ENCODE data around the gene NR4A2.
"Not testable (repeated sequence)": the region's sequence is repeated elsewhere in the genome, so short reads cannot be mapped to it uniquely, and the experiment has no call there.

Gene NR4A2

GRCh38 chr2:156320486-156321098 is 11.9 kb downstream of the NR4A2 start:
- DNase-seq = no peak

- DNase-seq = no peak
These were observed 12.6 kb downstream of the NR4A2 start for GRCh38 chr2:156319811-156320485.

GRCh38 chr2:156317631-156318030 is 14.9 kb downstream of the NR4A2 start:
- DNase-seq = no peak

DNA sequence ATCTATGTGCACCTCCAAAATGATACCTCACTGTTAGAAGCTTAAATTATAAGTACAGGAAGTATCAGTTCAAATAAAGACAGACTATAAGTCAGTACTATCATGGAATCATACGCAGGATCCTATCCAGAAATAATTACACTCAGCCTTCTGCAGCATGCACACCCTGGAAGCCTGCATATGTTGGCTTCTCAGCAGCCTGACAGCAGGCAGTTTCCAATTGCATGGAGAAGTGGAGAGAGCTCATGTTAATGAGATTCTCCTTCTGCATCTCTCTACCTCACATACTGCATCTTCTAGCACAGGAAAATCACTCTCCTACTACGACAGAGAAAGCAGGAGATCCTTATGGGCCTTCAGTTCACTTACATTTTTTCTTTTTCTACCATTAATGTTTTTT is 20.5 kb downstream of the NR4A2 start:
- DNase-seq = no peak

GRCh38 chr2:156310773-156311172 is 21.7 kb downstream of the NR4A2 start:
- no peak for DNase-seq

GRCh38 chr2:156309917-156310316 is 22.6 kb downstream of the NR4A2 start:
- DNase-seq = no peak

DNA sequence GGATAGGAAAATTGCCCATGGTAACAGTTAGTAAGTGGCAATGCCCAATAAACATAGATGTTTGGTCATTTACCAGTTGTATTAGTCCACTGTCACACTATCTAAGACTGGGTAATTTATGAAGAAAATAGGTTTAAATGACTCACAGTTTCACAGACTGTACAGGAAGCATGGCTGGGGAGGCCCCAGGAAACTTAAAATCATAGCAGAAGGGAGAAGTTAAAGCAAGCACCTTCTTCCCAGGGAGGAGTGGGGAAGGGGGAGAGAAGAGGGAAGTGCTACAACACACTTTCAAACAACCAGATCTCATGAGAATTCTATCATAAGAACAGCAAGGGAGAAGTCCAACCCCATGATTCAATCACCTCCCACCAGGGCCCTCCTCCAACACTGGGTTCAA is 23.4 kb downstream of the NR4A2 start:
- no peak for DNase-seq

GRCh38 chr2:156306821-156307220 is 25.7 kb downstream of the NR4A2 start:
- no peak for DNase-seq

DNA sequence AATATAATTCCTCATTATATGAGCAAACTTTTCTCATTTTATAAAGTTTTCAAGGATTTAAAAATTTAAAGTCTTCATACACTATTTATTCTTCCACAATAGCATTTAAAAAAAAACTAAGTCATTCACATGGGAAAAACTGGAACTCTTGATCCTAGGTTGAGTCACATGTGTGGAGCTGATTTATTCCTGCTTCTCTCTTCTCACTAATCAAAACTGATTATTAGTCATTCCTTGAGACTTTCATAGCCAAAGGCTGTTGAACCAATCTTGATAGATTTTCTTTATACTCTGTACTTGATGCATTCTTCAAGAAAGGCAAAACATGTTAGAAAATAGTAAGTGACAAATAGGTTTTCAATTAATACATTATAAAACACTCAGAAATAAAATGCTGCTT is 27.4 kb downstream of the NR4A2 start:
- DNase-seq = no peak

DNA sequence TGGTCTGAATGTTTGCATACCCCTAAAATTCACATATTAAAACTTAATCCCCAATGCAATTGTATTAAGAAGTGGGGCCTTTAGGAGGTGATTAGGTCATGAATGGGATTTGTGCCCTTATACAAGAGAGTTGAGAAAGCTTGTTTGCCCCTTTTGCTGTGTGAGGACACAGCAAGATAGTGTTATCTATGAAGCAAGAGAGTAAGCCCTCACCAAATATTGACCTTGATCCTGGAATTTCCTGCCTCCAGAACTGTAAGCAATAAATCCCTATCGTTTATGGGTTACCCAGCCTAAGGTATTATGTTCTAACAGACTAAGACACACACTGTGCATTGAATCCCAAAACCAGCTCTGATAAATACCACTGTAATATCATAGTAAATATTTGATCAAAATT is 32.2 kb downstream of the NR4A2 start:
- no peak for DNase-seq

DNA sequence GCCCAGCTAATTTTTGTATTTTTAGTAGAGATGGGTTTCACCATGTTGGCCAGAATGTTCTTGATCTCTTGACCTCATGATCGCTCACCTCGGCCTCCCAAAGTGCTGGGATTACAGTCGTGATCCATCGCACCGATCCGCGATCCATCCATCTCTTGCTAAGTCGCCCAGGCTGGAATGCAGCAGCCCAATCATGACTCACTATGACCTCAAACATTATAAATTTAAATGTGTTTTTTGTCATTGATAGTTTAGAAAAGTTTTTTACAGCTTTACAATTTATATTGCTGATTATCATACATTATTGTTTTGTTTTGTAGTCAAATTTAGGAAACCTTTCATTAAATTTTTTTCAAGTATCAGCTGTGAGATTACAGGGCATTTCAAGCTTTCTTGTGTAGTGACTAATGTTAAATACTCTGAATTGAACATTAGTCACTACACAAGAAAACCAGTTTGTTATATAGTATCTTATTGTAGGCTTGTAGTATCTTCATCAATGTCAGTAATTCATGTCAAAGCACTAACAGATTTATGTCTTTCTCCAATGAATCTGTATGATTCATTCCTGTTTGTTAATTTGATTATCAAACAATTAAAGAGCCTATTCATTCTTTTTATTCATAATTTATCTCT is 37.5 kb downstream of the NR4A2 start:
- no peak for DNase-seq

DNA sequence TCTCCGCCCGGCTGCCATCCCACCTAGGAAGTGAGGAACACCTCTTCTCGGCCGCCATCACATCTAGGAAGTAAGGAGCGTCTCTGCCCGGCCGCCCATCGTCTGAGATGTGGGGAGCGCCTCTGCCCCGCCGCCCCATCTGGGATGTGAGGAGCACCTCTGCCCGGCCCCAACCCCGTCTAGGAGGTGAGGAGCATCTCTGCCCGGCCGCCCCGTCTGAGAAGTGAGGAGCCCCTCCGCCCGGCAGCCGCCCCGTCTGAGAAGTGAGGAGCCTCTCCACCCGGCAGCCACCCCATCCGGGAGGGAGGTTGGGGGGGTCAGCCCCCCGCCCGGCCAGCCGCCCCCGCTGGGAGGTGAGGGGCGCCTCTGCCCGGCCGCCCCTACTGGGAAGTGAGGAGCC is 39.1 kb downstream of the NR4A2 start:
- DNase-seq = not testable (repeated sequence)

GRCh38 chr2:156279446-156280150 is 52.9 kb downstream of the NR4A2 start:
- no peak for DNase-seq

Measured in effector CD8-positive, alpha-beta T cell (primary cell).